OCI-LY3 (cell line): ENCODE data around the gene C12orf60.
A peak's percentile ranks its signal among the peaks of the same experiment; 100 is the strongest.

Source experiments
- H2AFZ ChIP-seq: fragments of 200-600, 300-600 bp; shearing (Covaris generic); 2 replicates; pipeline ENCODE4 v1.6.0; 2014; ENCODE audit warnings: antibody characterized with exemption, low read depth, low read length
- H3K27ac ChIP-seq: fragments of 200-600, 300-600 bp; sonication (generic); 2 replicates; pipeline ENCODE4 v1.5.1; 2014; ENCODE audit warnings: mild to moderate bottlenecking, low read length, moderate library complexity, mixed read lengths
- H3K27me3 ChIP-seq: fragments of 200-600, 300-600 bp; sonication (generic); 2 replicates; pipeline ENCODE4 v1.6.1; 2014; ENCODE audit warnings: low read depth, low read length, mixed read lengths
- H3K36me3 ChIP-seq: fragments of 200-600, 300-600 bp; sonication (generic); replicated peaks from 2 replicates; pipeline ENCODE3; 2014; ENCODE audit warnings: low read depth, low read length, mixed read lengths
- H3K4me1 ChIP-seq: fragments of 300-600, 200-600 bp; sonication (generic); 2 replicates; pipeline ENCODE4 v1.6.1; 2014; ENCODE audit warnings: low read length, mixed read lengths
- H3K4me2 ChIP-seq: fragments of 200-600, 300-600 bp; sonication (generic); 2 replicates; pipeline ENCODE4 v1.6.1; 2014; ENCODE audit warnings: low read length, mixed read lengths
- H3K4me3 ChIP-seq: fragments of 300-600, 200-600 bp; sonication (generic); 2 replicates; pipeline ENCODE4 v1.5.1; 2014; ENCODE audit warnings: antibody characterized with exemption, mild to moderate bottlenecking, low read length, moderate library complexity
- H3K79me2 ChIP-seq: fragments of 300-600, 200-600 bp; shearing (Covaris generic); 2 replicates; pipeline ENCODE4 v1.6.1; 2014; ENCODE audit warnings: mild to moderate bottlenecking, low read length, mixed read lengths
- H3K9ac ChIP-seq: fragments of 300-600, 200-600 bp; shearing (Covaris generic); 2 replicates; pipeline ENCODE4 v1.6.0; 2014; ENCODE audit warnings: mild to moderate bottlenecking, low read length, moderate library complexity
- H3K9me3 ChIP-seq: fragments of 200-600, 300-600 bp; shearing (Covaris generic); 2 replicates; pipeline ENCODE4 v1.6.1; 2014; ENCODE audit warnings: low read length, mixed read lengths; ENCODE audit not compliant: insufficient read depth
- H4K20me1 ChIP-seq: fragments of 200-600, 300-600 bp; sonication (generic); 2 replicates; pipeline ENCODE4 v1.6.1; 2016; ENCODE audit warnings: low read length, mixed read lengths; ENCODE audit not compliant: insufficient read depth
- EZH2phosphoT487 ChIP-seq: fragments of 200-600 bp; shearing (Covaris generic); IDR thresholded peaks from 2 replicates; pipeline ENCODE4 v1.6.1; 2018; ENCODE audit warnings: antibody characterized with exemption, mixed run types, low read depth
- TF ChIP-seq, protein P1 (sequence below): fragments of 200-600, 300-600 bp; sonication (generic); IDR thresholded peaks from 2 replicates; pipeline ENCODE4 v1.5.1; 2014; ENCODE audit warnings: antibody characterized with exemption, low read length, low read depth

Gene C12orf60

DNA sequence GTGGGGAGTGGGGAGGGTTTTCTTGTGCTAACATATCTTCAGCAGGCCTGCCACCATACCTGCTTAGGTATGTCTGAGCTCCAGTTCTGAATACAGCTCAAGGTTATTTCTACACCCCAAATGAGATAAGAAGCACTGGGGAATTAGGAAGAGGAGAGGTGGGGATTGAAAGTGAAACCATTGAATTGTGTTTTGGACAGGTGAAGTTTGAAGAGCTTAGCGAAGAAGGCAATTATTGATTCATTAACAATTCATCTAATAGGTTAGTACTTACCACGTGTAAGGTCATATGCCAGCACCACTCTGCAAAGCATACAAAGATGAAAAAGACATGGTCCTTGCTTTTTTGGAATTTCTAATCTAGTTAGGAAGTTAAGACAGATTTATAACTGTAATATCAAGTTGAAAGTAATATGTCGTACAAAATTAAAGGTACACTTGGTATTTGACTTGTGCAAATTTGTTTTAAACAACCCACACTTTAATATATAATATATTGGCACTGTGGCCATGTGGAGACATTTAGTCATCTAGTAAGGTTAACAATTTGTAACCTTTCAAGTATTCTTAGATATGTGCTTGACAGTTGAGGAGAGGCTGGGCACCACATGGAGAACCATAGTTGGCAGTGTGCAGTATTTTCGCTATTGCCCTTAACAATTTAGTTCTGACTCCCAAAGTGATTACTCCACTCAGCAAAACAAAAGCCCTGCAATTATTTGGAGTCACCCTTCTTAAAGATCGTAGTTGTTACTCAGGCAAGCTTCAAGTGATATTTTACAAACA is 6.9 kb downstream of the C12orf60 start:
- H3K4me2 ChIP-seq: no peak overlapping the region
- H3K27me3 ChIP-seq: peaks cover 7% of the 10 kb centered on the region; the same call in 1 of the 2 replicates
- H3K9me3 ChIP-seq: no peaks in the 10 kb centered on the region
- no peaks in the 10 kb centered on the region for H3K79me2 ChIP-seq
- TF ChIP-seq, protein P1, sequence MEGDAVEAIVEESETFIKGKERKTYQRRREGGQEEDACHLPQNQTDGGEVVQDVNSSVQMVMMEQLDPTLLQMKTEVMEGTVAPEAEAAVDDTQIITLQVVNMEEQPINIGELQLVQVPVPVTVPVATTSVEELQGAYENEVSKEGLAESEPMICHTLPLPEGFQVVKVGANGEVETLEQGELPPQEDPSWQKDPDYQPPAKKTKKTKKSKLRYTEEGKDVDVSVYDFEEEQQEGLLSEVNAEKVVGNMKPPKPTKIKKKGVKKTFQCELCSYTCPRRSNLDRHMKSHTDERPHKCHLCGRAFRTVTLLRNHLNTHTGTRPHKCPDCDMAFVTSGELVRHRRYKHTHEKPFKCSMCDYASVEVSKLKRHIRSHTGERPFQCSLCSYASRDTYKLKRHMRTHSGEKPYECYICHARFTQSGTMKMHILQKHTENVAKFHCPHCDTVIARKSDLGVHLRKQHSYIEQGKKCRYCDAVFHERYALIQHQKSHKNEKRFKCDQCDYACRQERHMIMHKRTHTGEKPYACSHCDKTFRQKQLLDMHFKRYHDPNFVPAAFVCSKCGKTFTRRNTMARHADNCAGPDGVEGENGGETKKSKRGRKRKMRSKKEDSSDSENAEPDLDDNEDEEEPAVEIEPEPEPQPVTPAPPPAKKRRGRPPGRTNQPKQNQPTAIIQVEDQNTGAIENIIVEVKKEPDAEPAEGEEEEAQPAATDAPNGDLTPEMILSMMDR: no peak
- no peak for TF ChIP-seq EZH2phosphoT487
- H3K4me3 ChIP-seq: no peak overlapping the region
- H3K27ac ChIP-seq: no peak overlapping the region
- H3K9ac ChIP-seq: no peak overlapping the region
- H3K4me1 ChIP-seq: peaks cover 8% of the 10 kb centered on the region
- H2AFZ ChIP-seq: no peak overlapping the region
- H4K20me1 ChIP-seq: no peaks in the 10 kb centered on the region
- no peaks in the 10 kb centered on the region for H3K36me3 ChIP-seq

DNA sequence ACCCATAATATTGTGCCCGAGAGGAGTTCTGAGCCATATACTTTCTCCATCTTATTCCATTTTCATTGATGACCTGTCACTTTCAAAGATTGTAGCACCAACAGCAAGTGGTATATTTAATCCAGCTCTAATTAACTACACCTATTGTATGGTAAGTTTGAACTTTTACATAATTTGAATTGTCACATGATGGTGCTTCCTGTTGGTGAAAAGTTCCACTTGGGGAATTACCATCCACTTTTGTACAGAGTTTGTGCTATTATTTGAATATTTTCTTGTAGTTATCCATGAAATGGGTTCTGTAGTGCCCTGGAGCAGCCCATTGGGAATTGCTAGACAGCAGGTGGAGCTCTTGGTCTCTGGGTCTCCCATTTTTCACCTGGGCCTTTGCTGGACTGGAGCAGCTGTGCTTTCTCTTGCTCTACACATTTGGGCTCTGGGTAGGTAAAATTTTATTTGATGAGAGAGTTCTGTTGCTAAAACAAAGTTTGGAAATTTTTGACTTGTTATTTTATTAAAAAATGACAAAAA is 7.5 kb downstream of the C12orf60 start:
- Histone ChIP-seq H3K79me2 (no peaks in the 10 kb centered on the region), H4K20me1 (no peaks in the 10 kb centered on the region), H2AFZ (no peak overlapping the region), H3K27ac (no peak overlapping the region), H3K36me3 (no peaks in the 10 kb centered on the region), H3K9ac (no peak overlapping the region), H3K4me1 (peaks cover 8% of the 10 kb centered on the region), H3K4me3 (no peak overlapping the region), H3K27me3 (peaks cover 7% of the 10 kb centered on the region; the same call in 1 of the 2 replicates), H3K9me3 (no peaks in the 10 kb centered on the region), H3K4me2 (no peak overlapping the region)
- TF ChIP-seq EZH2phosphoT487: no peak
- TF ChIP-seq, protein P1: peak; percentile 47

DNA sequence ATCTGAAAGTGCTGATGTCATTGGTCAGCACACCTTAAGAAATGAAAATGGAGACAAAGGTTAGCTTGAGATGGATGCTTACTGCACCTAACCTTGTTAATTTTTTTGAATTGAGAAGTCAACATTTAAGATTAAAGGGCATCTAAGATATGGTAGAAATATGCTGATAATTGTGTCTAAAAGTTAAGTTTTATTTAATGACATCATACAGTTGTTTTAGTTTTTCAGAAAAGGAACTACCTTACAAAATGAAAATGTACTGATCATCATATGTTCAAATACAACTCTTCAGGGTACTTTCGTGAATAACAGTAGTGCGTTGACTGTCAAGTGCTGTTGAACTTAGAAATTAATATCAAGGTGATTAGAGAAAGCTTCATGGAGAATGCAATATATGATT is 8.0 kb downstream of the C12orf60 start:
- no peak overlapping the region for H3K4me2 ChIP-seq
- H3K79me2 ChIP-seq: no peaks in the 10 kb centered on the region
- TF ChIP-seq, protein P1: no peak
- no peak for TF ChIP-seq EZH2phosphoT487
- H3K27me3 ChIP-seq: peaks cover 7% of the 10 kb centered on the region; the same call in 1 of the 2 replicates
- H3K4me3 ChIP-seq: no peak overlapping the region
- no peaks in the 10 kb centered on the region for H4K20me1 ChIP-seq
- H3K4me1 ChIP-seq: peaks cover 8% of the 10 kb centered on the region
- H3K27ac ChIP-seq: no peak overlapping the region
- no peak overlapping the region for H3K9ac ChIP-seq
- H3K9me3 ChIP-seq: no peaks in the 10 kb centered on the region
- no peaks in the 10 kb centered on the region for H3K36me3 ChIP-seq
- H2AFZ ChIP-seq: no peak overlapping the region

DNA sequence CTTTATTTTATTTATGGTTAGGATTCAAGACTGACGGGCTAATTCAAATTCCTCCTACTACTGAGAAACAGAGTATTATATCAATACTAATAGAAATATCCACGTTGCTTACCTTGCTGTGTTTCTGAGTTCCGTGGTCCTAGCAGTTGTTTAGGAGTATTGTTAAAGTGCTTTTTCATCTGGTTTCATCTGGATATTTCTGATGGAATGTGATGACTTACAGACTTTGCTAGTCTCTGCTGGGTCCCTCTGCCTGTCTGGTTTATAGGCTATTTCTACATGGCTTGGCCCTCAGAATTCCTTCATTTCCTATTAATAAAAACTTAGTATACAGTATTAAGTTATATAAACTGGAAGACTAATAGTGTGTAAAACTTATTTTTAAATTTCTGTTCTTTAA is 10.5 kb downstream of the C12orf60 start, which contains the start of gene SMCO3:
Gene SMCO3 (minus strand): TSS at position 169 of the 400 bp plus-strand sequence. CDS start 7,502 bp downstream, outside the sequence.
- Histone ChIP-seq H3K79me2 (no peaks in the 10 kb centered on the region), H3K9me3 (no peaks in the 10 kb centered on the region), H3K9ac (no peak within 1 kb of the TSS), H3K4me1 (peaks cover 8% of the 10 kb centered on the region), H3K36me3 (no peaks in the 10 kb centered on the region), H3K4me2 (no peak within 1 kb of the TSS), H3K4me3 (no peak within 1 kb of the TSS), H2AFZ (no peak within 1 kb of the TSS), H3K27ac (no peak within 1 kb of the TSS), H3K27me3 (peaks cover 7% of the 10 kb centered on the region; the same call in 1 of the 2 replicates), H4K20me1 (no peaks in the 10 kb centered on the region)
- TF ChIP-seq, protein P1: no peak
- TF ChIP-seq EZH2phosphoT487: no peak
